NT2/D1 (cell line): ENCODE data around the gene IL1F10.

Source experiments
- DNase-seq: peaks from one replicate; pipeline ENCODE4 v3.0.0-alpha.2; 2011; ENCODE audit warnings: low read depth, low spot score
- H3K27me3 ChIP-seq: 2 replicates; pipeline ENCODE4 v1.6.0; 2011; ENCODE audit warnings: mild to moderate bottlenecking; ENCODE audit not compliant: insufficient read length, insufficient read depth
- H3K36me3 ChIP-seq: 2 replicates; pipeline ENCODE4 v1.6.1; 2011; ENCODE audit warnings: mild to moderate bottlenecking, low read length, mixed read lengths; ENCODE audit not compliant: insufficient read depth, insufficient read length
- H3K4me1 ChIP-seq: 2 replicates; pipeline ENCODE4 v1.5.1; 2011; ENCODE audit not compliant: insufficient read depth, insufficient read length
- H3K4me3 ChIP-seq: 2 replicates; pipeline ENCODE4 v1.5.1; 2011; ENCODE audit warnings: low read depth; ENCODE audit not compliant: insufficient read length
- H3K9ac ChIP-seq: 2 replicates; pipeline ENCODE4 v1.6.0; 2011; ENCODE audit warnings: low read depth; ENCODE audit not compliant: insufficient read length
- H3K9me3 ChIP-seq: 2 replicates; pipeline ENCODE4 v1.5.1; 2011; ENCODE audit warnings: mild to moderate bottlenecking, low read length; ENCODE audit not compliant: insufficient read depth
- SUZ12 ChIP-seq: IDR thresholded peaks from 2 replicates; pipeline ENCODE4 v1.6.1; 2011; ENCODE audit not compliant: insufficient read length, insufficient read depth; ENCODE audit errors: extremely low read depth
- YY1 ChIP-seq: IDR thresholded peaks from 2 replicates; pipeline ENCODE4 v1.6.1; 2011; ENCODE audit not compliant: insufficient read length, insufficient read depth
- ZNF274 ChIP-seq: IDR thresholded peaks from 2 replicates; pipeline ENCODE4 v1.6.1; 2011; ENCODE audit warnings: mild to moderate bottlenecking, low read depth, low read length

IL1F10 gene

DNA sequence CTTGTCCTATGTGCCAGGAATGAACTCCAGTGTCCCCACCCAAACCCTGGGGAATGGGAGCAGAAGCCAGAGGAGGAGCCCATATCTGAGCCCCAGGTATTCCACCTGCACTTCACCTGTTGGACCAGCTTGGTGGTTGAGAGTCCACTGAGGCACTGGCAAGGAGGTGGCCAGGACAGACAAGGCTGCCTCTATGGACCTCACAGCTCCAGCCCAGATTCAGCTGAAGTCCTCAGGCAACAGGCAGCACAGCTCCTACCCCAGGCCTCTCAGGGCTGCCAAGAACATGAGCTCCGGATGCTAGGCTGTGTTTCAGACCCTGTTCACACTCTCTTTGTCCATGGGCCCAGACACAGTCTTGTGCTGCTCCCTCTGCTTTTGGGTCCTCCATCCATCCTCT, 2.9 kb upstream of the IL1F10 start:
- peaks cover 9% of the 10 kb centered on the region for H3K27me3 ChIP-seq
- H3K9me3 ChIP-seq: no peaks in the 10 kb centered on the region
- DNase-seq: no peak
- TF ChIP-seq SUZ12 (no peak), YY1 (no peak), ZNF274 (no peak)
- no peaks in the 10 kb centered on the region for H3K36me3 ChIP-seq
- no peak overlapping the region for H3K9ac ChIP-seq
- peaks cover 3% of the 10 kb centered on the region for H3K4me1 ChIP-seq
- no peak overlapping the region for H3K4me3 ChIP-seq

- no peaks in the 10 kb centered on the region for H3K27me3 ChIP-seq
- TF ChIP-seq ZNF274 (no peak), YY1 (no peak), SUZ12 (no peak)
- H3K36me3 ChIP-seq: no peaks in the 10 kb centered on the region
- no peaks in the 10 kb centered on the region for H3K4me1 ChIP-seq
- no peak for DNase-seq
- H3K9me3 ChIP-seq: no peaks in the 10 kb centered on the region
- no peak overlapping the region for H3K9ac ChIP-seq
- no peak overlapping the region for H3K4me3 ChIP-seq
These were observed 479 bp downstream of the IL1F10 start for GRCh38 chr2:113068249-113068648.

DNA sequence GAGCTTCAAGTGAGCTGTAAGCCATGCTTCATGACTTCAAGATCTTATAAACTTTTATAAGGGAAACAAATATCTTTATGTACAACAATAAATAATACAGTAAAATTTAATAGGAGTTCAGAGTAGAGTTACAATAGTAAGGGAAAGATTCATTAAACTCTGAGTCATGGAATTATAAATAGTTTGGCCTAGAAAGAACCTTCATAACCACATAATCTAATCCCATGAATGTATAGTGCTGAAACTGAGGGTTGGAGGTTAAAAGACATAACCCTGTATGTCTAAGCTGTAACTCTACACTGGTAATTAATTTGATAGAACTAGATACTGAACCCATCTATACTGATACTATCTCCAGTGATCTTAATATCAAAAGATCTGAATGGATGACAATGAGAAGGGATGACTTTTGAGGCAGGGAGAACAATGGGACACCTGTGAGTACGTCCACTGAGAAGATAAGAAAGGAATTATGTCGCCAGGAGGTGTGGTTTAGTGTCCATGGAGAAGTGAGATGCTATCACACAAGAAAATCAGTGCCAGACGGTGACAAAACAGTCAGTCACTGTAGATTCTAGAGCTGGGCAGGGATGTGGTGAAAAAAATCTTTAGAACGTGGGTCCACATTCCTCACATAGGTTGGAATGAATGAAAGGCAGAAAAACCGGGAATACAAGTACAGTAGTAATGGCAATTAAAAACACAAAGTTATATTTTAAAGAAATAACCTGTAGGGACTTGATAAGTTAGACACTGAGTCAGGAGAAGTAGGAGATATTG, 1.1 kb downstream of the IL1F10 start:
- no peak for DNase-seq
- Histone ChIP-seq H3K9ac (no peak overlapping the region), H3K4me3 (no peak overlapping the region), H3K4me1 (no peaks in the 10 kb centered on the region), H3K9me3 (no peaks in the 10 kb centered on the region), H3K36me3 (no peaks in the 10 kb centered on the region), H3K27me3 (no peaks in the 10 kb centered on the region)
- no peak for TF ChIP-seq YY1
- TF ChIP-seq ZNF274: no peak
- no peak for TF ChIP-seq SUZ12

- H3K27me3 ChIP-seq: peaks cover 3% of the 10 kb centered on the region
- H3K9me3 ChIP-seq: no peaks in the 10 kb centered on the region
- no peak overlapping the region for H3K4me3 ChIP-seq
- H3K9ac ChIP-seq: no peak overlapping the region
- DNase-seq: no peak
- H3K4me1 ChIP-seq: no peaks in the 10 kb centered on the region
- H3K36me3 ChIP-seq: no peaks in the 10 kb centered on the region
- TF ChIP-seq YY1: no peak
- no peak for TF ChIP-seq ZNF274
- no peak for TF ChIP-seq SUZ12
These were observed 2.2 kb downstream of the IL1F10 start for GRCh38 chr2:113069676-113070605.

- peaks cover 3% of the 10 kb centered on the region for H3K27me3 ChIP-seq
- H3K4me1 ChIP-seq: no peaks in the 10 kb centered on the region
- H3K36me3 ChIP-seq: no peaks in the 10 kb centered on the region
- H3K4me3 ChIP-seq: no peak overlapping the region
- no peaks in the 10 kb centered on the region for H3K9me3 ChIP-seq
- H3K9ac ChIP-seq: no peak overlapping the region
- no peak for DNase-seq
- TF ChIP-seq SUZ12 (no peak), YY1 (no peak), ZNF274 (no peak)
These were observed 2.8 kb downstream of the IL1F10 start for GRCh38 chr2:113070606-113070975.

GRCh38 chr2:113072584-113072983, 4.8 kb downstream of the IL1F10 start:
- DNase-seq: no peak
- Histone ChIP-seq H3K9ac (no peak overlapping the region), H3K36me3 (no peaks in the 10 kb centered on the region), H3K4me1 (no peaks in the 10 kb centered on the region), H3K9me3 (no peaks in the 10 kb centered on the region), H3K4me3 (no peak overlapping the region), H3K27me3 (peaks cover 3% of the 10 kb centered on the region)
- TF ChIP-seq YY1 (no peak), ZNF274 (no peak), SUZ12 (no peak)

DNA sequence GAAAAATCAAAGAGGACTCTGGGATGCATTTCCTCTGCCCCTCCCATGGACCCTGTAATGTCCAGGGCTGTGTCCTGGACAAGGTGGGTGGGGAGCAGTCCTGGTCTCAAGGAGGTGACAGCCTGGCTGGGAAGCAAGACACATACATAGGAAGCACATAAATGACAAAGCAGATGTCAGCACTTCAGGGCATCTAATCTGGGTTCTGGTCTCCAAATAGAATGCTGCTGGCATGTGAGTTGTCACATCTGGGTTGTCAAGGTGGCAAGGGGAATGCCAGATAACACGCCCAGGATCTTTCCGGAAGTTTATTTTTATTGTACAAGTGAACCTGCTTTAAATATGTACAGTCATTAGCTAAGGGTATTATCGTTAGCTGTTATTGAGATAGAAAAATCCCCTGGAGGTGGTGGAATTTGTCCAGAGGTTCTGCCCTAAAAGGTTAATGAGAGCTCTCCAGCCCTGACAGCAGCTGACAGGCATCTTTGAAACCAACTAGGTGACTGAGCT, 5.6 kb downstream of the IL1F10 start:
- no peak overlapping the region for H3K4me3 ChIP-seq
- H3K27me3 ChIP-seq: peaks cover 3% of the 10 kb centered on the region
- TF ChIP-seq SUZ12: no peak
- no peak for TF ChIP-seq ZNF274
- TF ChIP-seq YY1: no peak
- H3K4me1 ChIP-seq: no peaks in the 10 kb centered on the region
- DNase-seq: no peak
- H3K9ac ChIP-seq: no peak overlapping the region
- H3K9me3 ChIP-seq: no peaks in the 10 kb centered on the region
- no peaks in the 10 kb centered on the region for H3K36me3 ChIP-seq
